Measurements from ENCODE around the gene VMP1. TPM values are rescaled to one million over a fixed set of nuclear protein-coding genes. Genes with fewer than 3 reads are reported as not detected.

VMP1 gene
- total RNA-seq, 1 experiment from 2014 or later = 72.8 TPM

GRCh38 chr17:59839651-59840328 is 132.3 kb downstream of the VMP1 start:
- no peaks in the 10 kb centered on the region for H3K27me3 Mint-ChIP-seq (ENCODE audit: low read depth)
- ChIA-PET POLR2A (interaction anchor here (0.6 to 2.8 kb wide), 10 partner anchors 10 to 471 kb away, joined by 3 to 7 read pairs (median 5); partner anchors contain the start of genes CLTC, PTRH2, RPS6KB1 and TUBD1), CTCF (interaction anchor here (0.5 to 2.5 kb wide), 11 partner anchors 7 to 197 kb away, joined by 3 to 13 read pairs (median 3); partner anchors contain the start of genes PTRH2 and VMP1)
- peaks cover 52% of the 10 kb centered on the region for H3K4me1 Mint-ChIP-seq
- no peaks in the 10 kb centered on the region for H3K9me3 Mint-ChIP-seq
- DNase-seq (ENCODE audit: low spot score) (no peak), ATAC-seq (no peak)
- 0 out of 2 replicates have a peak, but pooled peaks have one; percentile 15 for TF ChIP-seq ZNF532 (CRISPR knock-in tag; IDR thresholded peaks at IDR 0.05; ENCODE audit: borderline replicate concordance)
- TF ChIP-seq CBFB (CRISPR knock-in tag; IDR thresholded peaks at IDR 0.05; ENCODE audit: low read depth) = no peak
- H3K4me3 Mint-ChIP-seq = peak overlapping the region; percentile 94
- peaks cover 52% of the 10 kb centered on the region for H3K36me3 Mint-ChIP-seq
- H3K27ac Mint-ChIP-seq = peak overlapping the region; percentile 99

- ATAC-seq (peak; percentile 61), DNase-seq (ENCODE audit: low spot score) (peak; percentile 45)
- CTCF ChIA-PET = interaction anchor here (0.5 to 2.5 kb wide), 8 partner anchors 8 to 196 kb away, joined by 3 to 13 read pairs (median 4); no protein-coding TSS in a partner anchor
- Mint-ChIP-seq H3K4me3 (peak overlapping the region; percentile 94), H3K27ac (peak overlapping the region; percentile 99), H3K27me3 (ENCODE audit: low read depth) (no peaks in the 10 kb centered on the region), H3K4me1 (peaks cover 59% of the 10 kb centered on the region), H3K36me3 (peaks cover 52% of the 10 kb centered on the region), H3K9me3 (no peaks in the 10 kb centered on the region)
- POLR2A ChIA-PET = interaction anchor here (0.6 to 1.4 kb wide), 9 partner anchors 9 to 472 kb away, joined by 3 to 6 read pairs (median 3); partner anchors contain the start of genes CLTC, PTRH2 and VMP1
- TF ChIP-seq ZNF671 (CRISPR knock-in tag; IDR thresholded peaks at IDR 0.05) (peak; percentile 13; the same call in 1 of the 2 replicates), ATF6 (CRISPR knock-in tag; IDR thresholded peaks at IDR 0.05) (no peak), PRRX2 (CRISPR knock-in tag; IDR thresholded peaks at IDR 0.05) (no peak), JUN (CRISPR knock-in tag; IDR thresholded peaks at IDR 0.05) (no peak), MXD4 (CRISPR knock-in tag; IDR thresholded peaks at IDR 0.05; ENCODE audit: borderline replicate concordance) (no peak), FOXP1 (CRISPR knock-in tag; IDR thresholded peaks at IDR 0.05; ENCODE audit: borderline replicate concordance) (no peak), MLX (CRISPR knock-in tag; IDR thresholded peaks at IDR 0.05) (no peak), ATF1 (CRISPR knock-in tag; IDR thresholded peaks at IDR 0.05) (no peak), RORB (CRISPR knock-in tag; IDR thresholded peaks at IDR 0.05) (no peak), MAX (CRISPR knock-in tag; IDR thresholded peaks at IDR 0.05) (no peak), ZNF396 (CRISPR knock-in tag; IDR thresholded peaks at IDR 0.05; ENCODE audit: borderline replicate concordance) (no peak), AR (CRISPR knock-in tag; IDR thresholded peaks at IDR 0.05) (peak; percentile 9; the same call in 1 of the 2 replicates), FOXP4 (CRISPR knock-in tag; IDR thresholded peaks at IDR 0.05) (no peak), ERG (CRISPR knock-in tag; IDR thresholded peaks at IDR 0.05) (peak; percentile 43), CREB1 (CRISPR knock-in tag; IDR thresholded peaks at IDR 0.05) (no peak), NFYB (CRISPR knock-in tag; conservative IDR thresholded peaks at IDR 0.05; ENCODE audit: low read depth) (no peak)
These were observed 133.1 kb downstream of the VMP1 start for GRCh38 chr17:59840329-59841090.

Data from WTC11 (cell line).